ENCODE measurements around the gene ARHGEF4.

ARHGEF4 gene

GRCh38 chr2:130864830-130865800, 28.4 kb downstream of the ARHGEF4 start:
- no peak for DNase-seq

- DNase-seq = no peak
Measured at GRCh38 chr2:130869441-130870160, 32.9 kb downstream of the ARHGEF4 start.

GRCh38 chr2:130870161-130870485, 33.4 kb downstream of the ARHGEF4 start:
- DNase-seq = no peak

- no peak for DNase-seq
Measured at GRCh38 chr2:130870779-130871178, 34.1 kb downstream of the ARHGEF4 start.

GRCh38 chr2:130871843-130872740, 35.4 kb downstream of the ARHGEF4 start:
- no peak for DNase-seq

GRCh38 chr2:130872741-130873125, 36.0 kb downstream of the ARHGEF4 start:
- DNase-seq = no peak

- peak; percentile 80 for DNase-seq
Measured at GRCh38 chr2:130873700-130874346, 37.1 kb downstream of the ARHGEF4 start.

GRCh38 chr2:130874512-130874911, 37.8 kb downstream of the ARHGEF4 start:
- DNase-seq = no peak

GRCh38 chr2:130875935-130876334, 39.2 kb downstream of the ARHGEF4 start:
- DNase-seq = no peak

- no peak for DNase-seq
Measured at GRCh38 chr2:130877258-130877657, 40.5 kb downstream of the ARHGEF4 start.

- no peak for DNase-seq
Measured at GRCh38 chr2:130878316-130878715, 41.6 kb downstream of the ARHGEF4 start.

GRCh38 chr2:130878933-130879332, 42.2 kb downstream of the ARHGEF4 start:
- no peak for DNase-seq

- DNase-seq = no peak
Measured at GRCh38 chr2:130882111-130882690, 45.5 kb downstream of the ARHGEF4 start.

- DNase-seq = no peak
Measured at GRCh38 chr2:130882991-130883390, 46.3 kb downstream of the ARHGEF4 start.

- no peak for DNase-seq
Measured at GRCh38 chr2:130883496-130883895, 46.8 kb downstream of the ARHGEF4 start.

- no peak for DNase-seq
Measured at GRCh38 chr2:130884013-130884412, 47.3 kb downstream of the ARHGEF4 start.

GRCh38 chr2:130884503-130884902, 47.8 kb downstream of the ARHGEF4 start:
- DNase-seq = no peak

- DNase-seq = no peak
Measured at GRCh38 chr2:130887643-130888042, 50.9 kb downstream of the ARHGEF4 start.

GRCh38 chr2:130890941-130891669, 54.4 kb downstream of the ARHGEF4 start:
- no peak for DNase-seq

- no peak for DNase-seq
Measured at GRCh38 chr2:130891966-130892365, 55.3 kb downstream of the ARHGEF4 start.
